IMR-90 (cell line): ENCODE measurements around the gene XPA. TPM values are rescaled to one million over a fixed set of nuclear protein-coding genes. Genes with fewer than 3 reads are reported as not detected.

Source experiments
- ATAC-seq: fragments of 200-7000 bp; cut with Tn5 transposase; 2 replicates; pipeline ENCODE4 v1.9.1; 2020; ENCODE audit warnings: low read depth, mild to moderate bottlenecking, moderate library complexity
- BruUV-seq: library from RNA; stranded (reverse); fragments of 400-500 nt; replicated peaks from 2 replicates; lab custom pipeline; 2021; lab: Mats Ljungman, UMichigan
- CTCF ChIA-PET: fragments of 300-600 bp; formaldehyde crosslinking; extraction: SDS; loops from one replicate; lab custom pipeline; 2021; ENCODE audit warnings: antibody characterized with exemption; lab: Yijun Ruan, JAX
- POLR2A ChIA-PET: fragments of 300-600 bp; sonication (Branson Sonifier 250); formaldehyde crosslinking; loops from one replicate; lab custom pipeline; 2022; ENCODE audit warnings: antibody characterized with exemption; ENCODE audit not compliant: unreplicated experiment; lab: Charles Lee
- DNase-seq: peaks from one replicate; pipeline ENCODE4 v3.0.0; 2013
- H2AFZ ChIP-seq: replicated peaks from 2 replicates; pipeline ENCODE3; 2013; ENCODE audit warnings: low read length, mild to moderate bottlenecking; ENCODE audit not compliant: poor library complexity
- H2AK5ac ChIP-seq: 2 replicates; pipeline ENCODE4 v1.6.1; 2013; ENCODE audit warnings: low read depth, low read length, inconsistent platforms
- H2AK9ac ChIP-seq: replicated peaks from 2 replicates; pipeline ENCODE3; 2013; ENCODE audit warnings: mild to moderate bottlenecking, low read depth, low read length, moderate library complexity; ENCODE audit not compliant: poor library complexity
- H2BK120ac ChIP-seq: 2 replicates; pipeline ENCODE4 v1.6.1; 2013; ENCODE audit warnings: low read depth, low read length, inconsistent platforms
- H2BK15ac ChIP-seq: 3 replicates; pipeline ENCODE4 v1.6.1; 2013; ENCODE audit warnings: low read depth, low read length, inconsistent platforms
- H2BK20ac ChIP-seq: 2 replicates; pipeline ENCODE4 v1.6.1; 2013; ENCODE audit warnings: low read depth, mild to moderate bottlenecking, inconsistent platforms, low read length, moderate library complexity
- H2BK5ac ChIP-seq: 2 replicates; pipeline ENCODE4 v1.6.1; 2013; ENCODE audit warnings: mild to moderate bottlenecking, low read depth, low read length, inconsistent platforms; ENCODE audit not compliant: poor library complexity, severe bottlenecking
- H3K14ac ChIP-seq: replicated peaks from 2 replicates; pipeline ENCODE4 v1.6.1; 2013; ENCODE audit warnings: low read depth, low read length, inconsistent platforms
- H3K18ac ChIP-seq: 2 replicates; pipeline ENCODE4 v1.6.1; 2013; ENCODE audit warnings: low read depth, low read length, control low read depth
- H3K23ac ChIP-seq: 2 replicates; pipeline ENCODE4 v1.6.1; 2013; ENCODE audit warnings: low read depth, low read length, inconsistent platforms
- H3K27ac ChIP-seq: 2 replicates; pipeline ENCODE4 v1.5.1; 2013; ENCODE audit warnings: mild to moderate bottlenecking, control low read depth, low read length; ENCODE audit not compliant: insufficient read depth
- H3K27me3 ChIP-seq: 2 replicates; pipeline ENCODE4 v1.6.1; 2013; ENCODE audit warnings: low read length; ENCODE audit not compliant: control insufficient read depth, insufficient read depth
- H3K36me3 ChIP-seq: 2 replicates; pipeline ENCODE4 v1.6.1; 2013; ENCODE audit warnings: low read length, mixed read lengths; ENCODE audit not compliant: control insufficient read depth, insufficient read depth
- H3K4ac ChIP-seq: 2 replicates; pipeline ENCODE4 v1.6.1; 2013; ENCODE audit warnings: low read depth, low read length, inconsistent platforms
- H3K4me1 ChIP-seq: 2 replicates; pipeline ENCODE4 v1.6.1; 2013; ENCODE audit warnings: low read length, mixed read lengths; ENCODE audit not compliant: control insufficient read depth, insufficient read depth
- H3K4me2 ChIP-seq: 2 replicates; pipeline ENCODE4 v1.6.1; 2013; ENCODE audit warnings: low read depth, mild to moderate bottlenecking, control low read depth, low read length, moderate library complexity
- H3K4me3 ChIP-seq: 2 replicates; pipeline ENCODE4 v1.5.1; 2013; ENCODE audit warnings: low read depth, mild to moderate bottlenecking, control low read depth, low read length, moderate library complexity; ENCODE audit not compliant: insufficient read depth
- H3K56ac ChIP-seq: 2 replicates; pipeline ENCODE4 v1.6.1; 2013; ENCODE audit warnings: low read length, inconsistent platforms; ENCODE audit not compliant: insufficient read depth; ENCODE audit errors: extremely low read depth
- H3K79me1 ChIP-seq, 2 experiments: 2 replicates each; pipeline ENCODE4 v1.6.1; 2013; ENCODE audit warnings: low read length in 2 of 2, inconsistent platforms in 1 of 2, low read depth in 1 of 2
- H3K9ac ChIP-seq: 2 replicates; pipeline ENCODE4 v1.6.1; 2013; ENCODE audit warnings: low read depth, low read length, control low read depth
- H3K9me1 ChIP-seq: 2 replicates; pipeline ENCODE4 v1.6.1; 2013; ENCODE audit warnings: low read length, inconsistent platforms; ENCODE audit not compliant: insufficient read depth
- H3K9me3 ChIP-seq: 2 replicates; pipeline ENCODE4 v1.6.1; 2013; ENCODE audit warnings: low read length; ENCODE audit not compliant: control insufficient read depth, insufficient read depth
- H4K20me1 ChIP-seq: 2 replicates; pipeline ENCODE4 v1.6.1; 2013; ENCODE audit warnings: low read length, inconsistent platforms; ENCODE audit not compliant: insufficient read depth
- H4K5ac ChIP-seq: 2 replicates; pipeline ENCODE4 v1.6.1; 2013; ENCODE audit warnings: mild to moderate bottlenecking, low read depth, low read length, control low read depth
- H4K8ac ChIP-seq, 2 experiments: 2 replicates each; pipeline ENCODE4 v1.6.1; 2013; ENCODE audit warnings: low read depth in 2 of 2, low read length in 2 of 2, control low read depth in 1 of 2, inconsistent platforms in 1 of 2
- H4K91ac ChIP-seq: 2 replicates; pipeline ENCODE4 v1.6.1; 2013; ENCODE audit warnings: low read depth, low read length, inconsistent platforms; ENCODE audit not compliant: insufficient read depth
- BHLHE40 ChIP-seq: fragments of 150-350 bp; IDR thresholded peaks from 2 replicates; pipeline ENCODE4 v1.6.1; 2016; ENCODE audit warnings: mild to moderate bottlenecking, low read depth, low read length
- CEBPB ChIP-seq: IDR thresholded peaks from 2 replicates; pipeline ENCODE4 v1.6.1; 2012; ENCODE audit warnings: low read depth, low read length, improper control_type of control experiment
- CTCF ChIP-seq: conservative IDR thresholded peaks from 2 replicates; pipeline ENCODE4 v1.5.1; 2012; ENCODE audit warnings: mild to moderate bottlenecking, low read depth, low read length, improper control_type of control experiment
- MAFK ChIP-seq: IDR thresholded peaks from 2 replicates; pipeline ENCODE4 v1.6.1; 2012; ENCODE audit warnings: low read depth, low read length, improper control_type of control experiment
- MAZ ChIP-seq: IDR thresholded peaks from 2 replicates; pipeline ENCODE4 v1.6.1; 2012; ENCODE audit warnings: low read depth, mild to moderate bottlenecking, low read length, improper control_type of control experiment, moderate library complexity, borderline replicate concordance
- POLR2A ChIP-seq: IDR thresholded peaks from 2 replicates; pipeline ENCODE4 v1.6.1; 2012; ENCODE audit warnings: mild to moderate bottlenecking, low read depth, low read length
- RAD21 ChIP-seq: IDR thresholded peaks from 2 replicates; pipeline ENCODE4 v1.6.1; 2012; ENCODE audit warnings: low read length, improper control_type of control experiment
- RCOR1 ChIP-seq: IDR thresholded peaks from 2 replicates; pipeline ENCODE4 v1.6.1; 2012; ENCODE audit warnings: mild to moderate bottlenecking, low read length, improper control_type of control experiment; ENCODE audit not compliant: insufficient replicate concordance
- SMC3 ChIP-seq: fragments of 150-350 bp; IDR thresholded peaks from 2 replicates; pipeline ENCODE4 v1.6.1; 2016; ENCODE audit warnings: low read depth, mild to moderate bottlenecking, antibody characterized with exemption, low read length, moderate library complexity
- USF2 ChIP-seq: fragments of 150-350 bp; IDR thresholded peaks from 2 replicates; pipeline ENCODE4 v1.6.1; 2017; ENCODE audit warnings: mild to moderate bottlenecking, antibody characterized with exemption, low read length, low read depth
- WGBS, 2 experiments: methylation state at CpG; one replicate each; pipeline versions ENCODE4 v1.1.5 to v1.1.7; 2013; ENCODE audit warnings: missing lambda C conversion rate in 2 of 2; ENCODE audit not compliant: insufficient read length in 1 of 2; ENCODE audit errors: extremely low coverage in 2 of 2; 5-methylcytosine and 5-hydroxymethylcytosine counted together
- dilution Hi-C: fragments of 300-500 bp; cut with HindIII; formaldehyde crosslinking; loops from one replicate; pipeline ENCODE4 v1.14.3; 2018; ENCODE audit warnings: low sequenced_read_pairs; ENCODE audit not compliant: unreplicated experiment
- in situ Hi-C: fragments of 300-500 bp; cut with MboI; formaldehyde crosslinking; loops from 3 replicates; pipeline ENCODE4 v1.14.3; 2019; ENCODE audit warnings: low sequenced_read_pairs, inconsistent platforms, mixed read lengths
- intact Hi-C: fragments of 100-400 bp; cut with micrococcal nuclease; formaldehyde crosslinking; loops from 2 replicates; pipeline ENCODE4 v1.10.0; 2022
- polyA plus RNA-seq, 3 experiments: library from polyadenylated mRNA; depleted of rRNA; stranded (reverse); fragments of >200 nt; gene quantifications; 2 replicates each; pipeline ENCODE4 v1.2.3, GENCODE V29; 2012; ENCODE audit warnings: low replicate concordance in 1 of 3
- total RNA-seq: library from RNA; depleted of rRNA; stranded (reverse); fragments of >200 nt; gene quantifications from 2 replicates; pipeline ENCODE4 v1.2.3, GENCODE V29; 2012

XPA gene
- total and polyA plus RNA-seq, 2 of the 4 experiments (the other 2 are of a cell fraction): 1.4 to 2.2 TPM

- ATAC-seq (no peak), DNase-seq (no peak)
- H2BK15ac ChIP-seq: no peak overlapping the region
- no peak overlapping the region for H2AK9ac ChIP-seq
- H2BK20ac ChIP-seq: no peak overlapping the region
- H3K56ac ChIP-seq: no peak overlapping the region
- H4K8ac ChIP-seq: no peak overlapping the region
- H3K79me1 ChIP-seq: peaks cover 19% of the 10 kb centered on the region in 2 experiments
- POLR2A ChIA-PET: no interaction called here
- H3K9me1 ChIP-seq: peaks cover 4% of the 10 kb centered on the region; the same call in 1 of the 2 replicates
- H4K5ac ChIP-seq: no peak overlapping the region
- BruUV-seq: no TSS peak
- CTCF ChIA-PET: interaction anchor here (1.3 kb wide), 1 partner anchor 19 kb away, joined by 3 read pairs; no protein-coding TSS in a partner anchor
- no peak overlapping the region for H3K4ac ChIP-seq
- H3K4me2 ChIP-seq: no peak overlapping the region
- no peak overlapping the region for H2AFZ ChIP-seq
- dilution Hi-C loops (no loop called here), in situ Hi-C loops (no loop called here), intact Hi-C loops (no loop called here)
- H2BK5ac ChIP-seq: peak overlapping the region; percentile 89
- H3K9me3 ChIP-seq: no peaks in the 10 kb centered on the region
- peaks cover 38% of the 10 kb centered on the region for H3K36me3 ChIP-seq
- WGBS, 2 experiments: 100% methylated on average over 1 of the region's 3 CpGs; no CpG with 5 or more reads in 1 of the 2 experiments
- H2BK120ac ChIP-seq: no peak overlapping the region
- no peak overlapping the region for H3K14ac ChIP-seq
- no peak overlapping the region for H3K23ac ChIP-seq
- no peak overlapping the region for H3K27ac ChIP-seq
- peaks cover 4% of the 10 kb centered on the region for H3K4me1 ChIP-seq
- no peaks in the 10 kb centered on the region for H4K20me1 ChIP-seq
- H3K27me3 ChIP-seq: no peaks in the 10 kb centered on the region
- no peak overlapping the region for H4K91ac ChIP-seq
- H2AK5ac ChIP-seq: no peak overlapping the region
- H3K4me3 ChIP-seq: no peak overlapping the region
- no peak overlapping the region for H3K18ac ChIP-seq
- no peak for TF ChIP-seq RCOR1
- no peak for TF ChIP-seq BHLHE40
- TF ChIP-seq MAZ: no peak
- TF ChIP-seq SMC3: no peak
- no peak for TF ChIP-seq POLR2A
- TF ChIP-seq MAFK: no peak
- no peak for TF ChIP-seq CTCF
- no peak for TF ChIP-seq USF2
- TF ChIP-seq CEBPB: no peak
- no peak for TF ChIP-seq RAD21
- H3K9ac ChIP-seq: no peak overlapping the region
These were observed 37.4 kb downstream of the XPA start for GRCh38 chr9:97659771-97660170.
